Endothelial cell (in vitro differentiated cells): ENCODE measurements around the gene REEP6. TPM values are rescaled to one million over a fixed set of nuclear protein-coding genes. Genes with fewer than 3 reads are reported as not detected.
"Not testable (repeated sequence)": the region's sequence is repeated elsewhere in the genome, so short reads cannot be mapped to it uniquely, and the experiment has no call there.

Experiments
- DNase-seq: peaks from one replicate; pipeline ENCODE4 v3.0.0; 2021; ENCODE audit warnings: low spot score
- H3K27ac Mint-ChIP-seq: one replicate; pipeline ENCODE4 v1.8.0; 2021; ENCODE audit warnings: mixed read lengths, inconsistent platforms; ENCODE audit not compliant: unreplicated experiment
- H3K27me3 Mint-ChIP-seq: one replicate; pipeline ENCODE4 v1.8.0; 2021; ENCODE audit warnings: mild to moderate bottlenecking, moderate library complexity, mixed read lengths, inconsistent platforms; ENCODE audit not compliant: unreplicated experiment
- H3K36me3 Mint-ChIP-seq: one replicate; pipeline ENCODE4 v1.8.0; 2021; ENCODE audit warnings: mild to moderate bottlenecking, low read depth, mixed read lengths, inconsistent platforms; ENCODE audit not compliant: unreplicated experiment
- H3K4me1 Mint-ChIP-seq: one replicate; pipeline ENCODE4 v1.8.0; 2021; ENCODE audit warnings: mild to moderate bottlenecking, mixed read lengths, inconsistent platforms; ENCODE audit not compliant: unreplicated experiment
- H3K4me3 Mint-ChIP-seq: one replicate; pipeline ENCODE4 v1.8.0; 2021; ENCODE audit warnings: mild to moderate bottlenecking, mixed read lengths, inconsistent platforms; ENCODE audit not compliant: unreplicated experiment
- H3K9me3 Mint-ChIP-seq: one replicate; pipeline ENCODE4 v1.8.0; 2021; ENCODE audit warnings: mixed read lengths, inconsistent platforms; ENCODE audit not compliant: unreplicated experiment
- CTCF ChIP-seq: fragments of 200-600 bp; sonication (generic); IDR thresholded peaks from one replicate; pipeline ENCODE4 v1.5.0; 2021; ENCODE audit warnings: antibody characterized with exemption; ENCODE audit not compliant: unreplicated experiment
- total RNA-seq: library from RNA; stranded (reverse); fragmentation: NEBNext Ultra II Directional; extraction: Animal tissue kit (Norgen Biotek cat#: 25700); gene quantifications from one replicate; pipeline ENCODE4 v1.2.1, GENCODE V29; 2021; ENCODE audit not compliant: unreplicated experiment

REEP6 gene
- total RNA-seq, 1 donor from 2014 or later, result 2.3 TPM

GRCh38 chr19:1531587-1531986 lies 40.6 kb downstream of the REEP6 start:
- Mint-ChIP-seq H3K27ac (no peak overlapping the region), H3K4me1 (no peaks in the 10 kb centered on the region), H3K9me3 (no peaks in the 10 kb centered on the region), H3K27me3 (peaks cover 6% of the 10 kb centered on the region), H3K4me3 (no peak overlapping the region), H3K36me3 (no peaks in the 10 kb centered on the region)
- no peak for DNase-seq
- no peak for TF ChIP-seq CTCF

- TF ChIP-seq CTCF, result no peak
Observed at GRCh38 chr19:1532003-1532402, 41.0 kb downstream of the REEP6 start.

GRCh38 chr19:1533510-1534150 lies 42.6 kb downstream of the REEP6 start:
- Mint-ChIP-seq H3K4me3 (no peak overlapping the region), H3K27ac (no peak overlapping the region), H3K4me1 (no peaks in the 10 kb centered on the region), H3K36me3 (no peaks in the 10 kb centered on the region), H3K27me3 (peaks cover 4% of the 10 kb centered on the region), H3K9me3 (no peaks in the 10 kb centered on the region)
- no peak for TF ChIP-seq CTCF
- no peak for DNase-seq

More at GRCh38 chr19:1532003-1532402, 41.0 kb downstream of the REEP6 start:
- H3K4me3 Mint-ChIP-seq, result no peak overlapping the region
- peaks cover 5% of the 10 kb centered on the region for H3K27me3 Mint-ChIP-seq
- H3K4me1 Mint-ChIP-seq, result no peaks in the 10 kb centered on the region
- no peaks in the 10 kb centered on the region for H3K9me3 Mint-ChIP-seq
- H3K27ac Mint-ChIP-seq, result no peak overlapping the region
- DNase-seq, result no peak
- no peaks in the 10 kb centered on the region for H3K36me3 Mint-ChIP-seq

- DNase-seq, result no peak
- no peak for TF ChIP-seq CTCF
- H3K36me3 Mint-ChIP-seq, result no peaks in the 10 kb centered on the region
- H3K27me3 Mint-ChIP-seq, result peaks cover 3% of the 10 kb centered on the region
- no peak overlapping the region for H3K4me3 Mint-ChIP-seq
- H3K27ac Mint-ChIP-seq, result no peak overlapping the region
- H3K4me1 Mint-ChIP-seq, result no peaks in the 10 kb centered on the region
- no peaks in the 10 kb centered on the region for H3K9me3 Mint-ChIP-seq
Observed at GRCh38 chr19:1534972-1535371, 44.0 kb downstream of the REEP6 start.

- not testable (repeated sequence) for DNase-seq, H3K36me3 Mint-ChIP-seq, H3K9me3 Mint-ChIP-seq, H3K4me3 Mint-ChIP-seq, H3K27me3 Mint-ChIP-seq, H3K27ac Mint-ChIP-seq, H3K4me1 Mint-ChIP-seq
Observed at GRCh38 chr19:1535699-1536098, 44.7 kb downstream of the REEP6 start.
